Heart left ventricle (tissue), 13 donors: ENCODE results near the gene LIG1.

Experiments used
- CTCF ChIP-seq, 12 donors: fragments of 200-600 bp; sonication (generic) in 4 of 12; IDR thresholded peaks; one replicate each; pipeline versions ENCODE4 v1.5.0 to v1.8.0; 2018 to 2022; ENCODE audit warnings: antibody characterized with exemption in 12 of 12, mild to moderate bottlenecking in 5 of 12
- POLR2A ChIP-seq, 2 donors: fragments of 450-650 bp; IDR thresholded peaks; one replicate each; pipeline ENCODE4 v1.6.1; 2017; ENCODE audit warnings: antibody characterized with exemption in 2 of 2, mild to moderate bottlenecking in 2 of 2, moderate library complexity in 2 of 2
- donor health status: ischemic (EF 13 %, LVEDD 7.1; RV severe dilation, severe dysfunction).
- donor health status: DM: no; HTN: yes; CAD: no.
- donor health status: DM: no; HTN: no; CAD: no.
- donor health status: ischemic (EF 25% LVEDD 6.9; RV normal size, moderate dysfunction).
- donor health status: ischemic (EF 25% LVEDD 5.7; RV mildly dilated, moderate dysfunction).
- donor health status: ischemic (EF 35%, LVEDD 5.7; RV mildly dilated, moderate dysfunction).
- donor health status: nonischemic (EF 11% LVEDD 7.7; RV severe dilation, severe dysfunction).
- donor health status: DM: yes; HTN: yes; CAD: no.
- donor health status: PGD.
- donor health status: ischemic (EF 29% LVEDD 5.4; RV normal size, mild dysfunction).
- donor health status: nonischemic (EF 23%, LVEDD 6.1; RV moderate dilation, normal function).

DNA sequence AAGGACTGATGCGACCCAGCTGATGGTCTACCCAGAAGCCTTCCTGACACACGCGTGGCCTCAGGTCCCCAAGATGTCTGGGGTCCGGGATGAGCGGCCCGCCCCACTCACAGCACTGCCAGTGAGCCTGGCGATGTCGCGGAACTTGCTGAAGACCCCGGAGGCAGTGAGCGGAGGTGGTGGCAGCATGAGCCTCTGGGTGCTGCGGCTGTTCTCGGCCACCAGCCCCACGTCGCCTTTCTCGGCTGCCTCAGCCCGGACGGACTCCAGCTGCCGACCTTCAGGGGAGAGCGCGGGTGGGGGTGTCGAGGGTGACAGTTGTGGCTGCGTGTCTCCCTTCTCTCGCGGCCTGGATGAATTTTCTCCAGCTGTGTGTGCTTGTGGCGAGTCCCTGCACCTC, 32.7 kb downstream of the LIG1 start:
- no peak for TF ChIP-seq POLR2A (IDR thresholded peaks at IDR 0.05)
- no peak for TF ChIP-seq CTCF (IDR thresholded peaks at IDR 0.05)
